ENCODE data around the gene NPY4R. TPM values are rescaled to one million over a fixed set of nuclear protein-coding genes. Genes with fewer than 3 reads are reported as not detected.

The NPY4R gene
- total RNA-seq, 1 donor from 2014 or later, result not detected

Other genes with a start within 250 kb of the NPY4R start
- gene ANTXRL, start 179.0 kb downstream of the NPY4R start, total RNA-seq, result not detected
- 1.2 TPM for gene ANXA8L1, start 90.2 kb downstream of the NPY4R start, total RNA-seq
- not detected for gene GPRIN2, start 90.7 kb upstream of the NPY4R start, total RNA-seq
- 3.6 TPM for gene SYT15, start 113.2 kb upstream of the NPY4R start, total RNA-seq